Esophagus muscularis mucosa (tissue), 2 donors: ENCODE results near the gene LAMA3.

Experiments
- EP300 ChIP-seq: sonication (generic); formaldehyde crosslinking; IDR thresholded peaks from one replicate; pipeline ENCODE4 v1.6.1; 2017; ENCODE audit warnings: antibody characterized with exemption
- POLR2A ChIP-seq: fragments of 450-650 bp; IDR thresholded peaks from one replicate; pipeline ENCODE4 v1.6.1; 2017; ENCODE audit warnings: antibody characterized with exemption, moderate library complexity, mild to moderate bottlenecking, low read depth

GRCh38 chr18:23758281-23758680 is 69.0 kb downstream of the LAMA3 start:
- no peak for TF ChIP-seq POLR2A
- TF ChIP-seq EP300: no peak
